Thoracic aorta (tissue), 2 donors: ENCODE measurements around the gene ANO10. TPM values are rescaled to one million over a fixed set of nuclear protein-coding genes. Genes with fewer than 3 reads are reported as not detected.

Source experiments
- ATAC-seq: fragments of 150-250 bp; one replicate; pipeline ENCODE4 v1.8.0; 2017; ENCODE audit warnings: low read depth; ENCODE audit not compliant: insufficient number of reproducible peaks, low FRiP score
- DNase-seq: peaks from one replicate; pipeline ENCODE4 v3.0.0-alpha.2; 2020; ENCODE audit warnings: low spot score
- H3K27ac ChIP-seq, 2 donors: fragments of 200-600 bp; sonication (generic); 1 replicate in 1 of 2; 2 replicates in 1 of 2; pipeline ENCODE4 v1.5.1; 2016; ENCODE audit warnings: mild to moderate bottlenecking in 2 of 2, moderate library complexity in 2 of 2
- H3K27me3 ChIP-seq: fragments of 200-600 bp; sonication (generic); replicated peaks from 2 replicates; pipeline ENCODE4 v1.6.0; 2016; ENCODE audit warnings: mild to moderate bottlenecking; ENCODE audit not compliant: insufficient read depth
- H3K36me3 ChIP-seq: fragments of 200-600 bp; sonication (generic); one replicate; pipeline ENCODE4 v1.5.1; 2016
- H3K4me1 ChIP-seq, 2 donors: fragments of 200-600 bp; sonication (generic); 1 replicate in 1 of 2; 2 replicates in 1 of 2; pipeline versions ENCODE4 v1.5.1 to v1.6.0; 2016; ENCODE audit warnings: low read depth in 2 of 2, mild to moderate bottlenecking in 1 of 2; ENCODE audit not compliant: control insufficient read depth in 1 of 2
- H3K4me3 ChIP-seq: fragments of 200-600 bp; sonication (generic); 2 replicates; pipeline ENCODE4 v1.5.1; 2016; ENCODE audit warnings: mild to moderate bottlenecking
- H3K9me3 ChIP-seq: fragments of 200-600 bp; sonication (generic); 2 replicates; pipeline ENCODE4 v1.5.1; 2016
- total RNA-seq, 2 donors: library from RNA; depleted of rRNA; stranded (reverse); fragments of >200 nt; gene quantifications; one replicate each; pipeline versions ENCODE4 v1.1.0 to v1.2.3, GENCODE V29; 2016
- TF ChIP-seq, protein P1 (sequence below): fragments of 200-600 bp; sonication (generic); IDR thresholded peaks from one replicate; pipeline ENCODE4 v1.5.1; 2019; ENCODE audit warnings: antibody characterized with exemption

ANO10 gene
- total RNA-seq, 2 donors from 2014 or later, result 22.4 to 23.2 TPM

DNA sequence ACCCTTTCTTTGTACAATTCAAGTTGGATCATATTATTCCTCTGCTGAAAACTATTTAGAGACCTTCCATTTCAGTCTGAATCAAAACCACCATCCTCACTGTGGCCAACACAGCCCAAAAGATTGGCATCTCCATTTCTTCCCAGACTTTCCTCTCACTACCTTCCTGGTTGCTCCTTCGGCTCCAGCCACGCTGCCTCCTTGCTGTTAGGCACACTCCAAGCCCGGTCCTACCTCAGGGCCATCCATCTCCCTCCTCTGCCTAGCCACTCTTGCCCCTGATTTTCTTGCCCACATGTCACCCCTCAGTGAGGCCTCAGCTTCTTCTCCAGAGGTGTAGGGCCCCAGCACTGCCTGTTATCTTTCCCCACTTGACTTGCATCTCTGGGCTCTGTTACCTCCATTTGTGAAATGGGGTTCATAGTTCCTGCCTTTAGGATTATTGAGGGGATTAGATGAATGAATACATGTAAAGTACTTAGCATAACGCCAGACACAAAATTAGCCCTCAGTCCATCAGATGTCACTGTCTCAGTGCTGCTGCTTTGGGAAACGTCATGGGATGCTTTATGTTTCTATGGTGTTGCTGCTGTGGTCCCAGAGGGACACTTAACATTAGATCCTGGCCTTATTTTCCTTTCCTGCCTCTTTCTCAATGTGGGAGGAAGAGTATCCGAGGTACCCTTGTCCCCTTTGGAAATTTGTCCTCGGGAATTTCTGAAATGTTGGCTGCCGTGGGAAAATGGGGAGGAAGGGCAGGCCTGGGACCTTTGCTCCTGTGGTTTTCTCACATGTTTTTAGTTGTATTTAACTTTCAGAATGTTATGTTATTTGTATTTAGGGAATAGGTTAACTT, 304.1 kb downstream of the ANO10 start:
- ATAC-seq, result peak; percentile 21
- TF ChIP-seq, protein P1, sequence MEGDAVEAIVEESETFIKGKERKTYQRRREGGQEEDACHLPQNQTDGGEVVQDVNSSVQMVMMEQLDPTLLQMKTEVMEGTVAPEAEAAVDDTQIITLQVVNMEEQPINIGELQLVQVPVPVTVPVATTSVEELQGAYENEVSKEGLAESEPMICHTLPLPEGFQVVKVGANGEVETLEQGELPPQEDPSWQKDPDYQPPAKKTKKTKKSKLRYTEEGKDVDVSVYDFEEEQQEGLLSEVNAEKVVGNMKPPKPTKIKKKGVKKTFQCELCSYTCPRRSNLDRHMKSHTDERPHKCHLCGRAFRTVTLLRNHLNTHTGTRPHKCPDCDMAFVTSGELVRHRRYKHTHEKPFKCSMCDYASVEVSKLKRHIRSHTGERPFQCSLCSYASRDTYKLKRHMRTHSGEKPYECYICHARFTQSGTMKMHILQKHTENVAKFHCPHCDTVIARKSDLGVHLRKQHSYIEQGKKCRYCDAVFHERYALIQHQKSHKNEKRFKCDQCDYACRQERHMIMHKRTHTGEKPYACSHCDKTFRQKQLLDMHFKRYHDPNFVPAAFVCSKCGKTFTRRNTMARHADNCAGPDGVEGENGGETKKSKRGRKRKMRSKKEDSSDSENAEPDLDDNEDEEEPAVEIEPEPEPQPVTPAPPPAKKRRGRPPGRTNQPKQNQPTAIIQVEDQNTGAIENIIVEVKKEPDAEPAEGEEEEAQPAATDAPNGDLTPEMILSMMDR, result no peak
- H3K27me3 ChIP-seq, result no peaks in the 10 kb centered on the region

DNA sequence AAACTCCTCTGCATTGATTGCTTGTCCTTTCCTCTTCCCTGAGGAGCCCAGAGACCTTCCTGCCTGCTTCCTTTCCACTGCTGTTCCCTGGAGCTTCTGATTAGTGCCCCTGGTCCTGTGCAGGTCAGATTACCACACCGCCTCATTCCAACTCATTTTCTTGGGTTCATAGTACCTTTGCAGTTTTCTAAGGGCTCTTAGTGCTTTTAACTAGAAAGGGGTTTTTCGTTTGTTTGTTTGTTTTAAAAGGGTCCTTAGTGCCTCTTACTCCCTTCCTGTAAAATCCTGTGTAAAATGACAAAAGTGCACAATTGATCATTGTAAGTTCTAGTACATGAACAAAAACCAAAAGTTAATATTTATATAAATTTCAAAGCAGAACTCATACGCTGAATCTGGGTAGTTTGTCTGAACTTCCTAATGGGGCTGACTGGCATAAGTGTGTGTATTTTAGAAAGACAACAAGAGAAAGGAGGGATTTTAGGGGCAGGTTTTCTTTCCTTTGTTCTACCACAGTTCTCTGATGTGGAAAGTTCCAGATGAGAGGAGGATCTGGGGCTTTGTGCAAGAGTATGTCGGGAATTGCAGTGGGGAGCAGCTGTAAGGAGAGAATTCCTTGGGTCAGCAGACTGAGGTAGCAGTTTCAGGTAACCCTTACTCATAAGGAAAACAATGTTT, 304.9 kb downstream of the ANO10 start:
- ATAC-seq (no peak), DNase-seq (no peak)
- Histone ChIP-seq H3K4me3 (no peak overlapping the region), H3K27ac (no peak overlapping the region), H3K9me3 (no peaks in the 10 kb centered on the region), H3K36me3 (no peaks in the 10 kb centered on the region), H3K4me1 (peaks cover 5% of the 10 kb centered on the region in 2 donors), H3K27me3 (no peaks in the 10 kb centered on the region)
- TF ChIP-seq, protein P1, result no peak

More for the DNA sequence above, 304.1 kb downstream of the ANO10 start:
- DNase-seq, result no peak
- Histone ChIP-seq H3K9me3 (no peaks in the 10 kb centered on the region), H3K4me3 (no peak overlapping the region), H3K36me3 (no peaks in the 10 kb centered on the region), H3K4me1 (peaks cover 5% of the 10 kb centered on the region in 2 donors), H3K27ac (peak overlapping the region in 1 of 2 donors; percentile 19)

Other genes with a start within 250 kb of the ANO10 start
- 10 to 100 TPM; 33.3 to 37.1 TPM for gene ABHD5, start 68.9 kb upstream of the ANO10 start, total RNA-seq